ENCODE results near the gene CCRL2.

Gene CCRL2

DNA sequence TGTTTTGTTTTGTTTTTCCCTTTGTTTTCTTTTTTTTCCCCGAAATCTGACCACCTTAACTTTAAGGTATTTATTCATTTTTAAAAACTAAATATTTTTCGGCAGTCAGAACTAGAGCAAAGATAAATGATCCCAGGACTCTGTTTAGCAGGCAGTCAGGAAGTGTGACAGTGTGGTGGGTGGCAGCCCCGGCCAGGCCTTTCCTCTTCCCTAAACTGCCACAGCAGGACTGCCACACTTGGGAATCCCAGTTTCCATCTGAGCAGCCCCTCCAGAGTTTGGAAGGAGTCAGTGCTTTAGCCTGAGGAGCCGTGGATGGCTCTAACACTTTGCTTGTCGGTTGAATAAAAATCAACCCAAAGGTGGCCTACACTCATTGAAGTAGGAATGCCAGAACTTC is 6.9 kb downstream of the CCRL2 start:
- TF ChIP-seq, protein P1, sequence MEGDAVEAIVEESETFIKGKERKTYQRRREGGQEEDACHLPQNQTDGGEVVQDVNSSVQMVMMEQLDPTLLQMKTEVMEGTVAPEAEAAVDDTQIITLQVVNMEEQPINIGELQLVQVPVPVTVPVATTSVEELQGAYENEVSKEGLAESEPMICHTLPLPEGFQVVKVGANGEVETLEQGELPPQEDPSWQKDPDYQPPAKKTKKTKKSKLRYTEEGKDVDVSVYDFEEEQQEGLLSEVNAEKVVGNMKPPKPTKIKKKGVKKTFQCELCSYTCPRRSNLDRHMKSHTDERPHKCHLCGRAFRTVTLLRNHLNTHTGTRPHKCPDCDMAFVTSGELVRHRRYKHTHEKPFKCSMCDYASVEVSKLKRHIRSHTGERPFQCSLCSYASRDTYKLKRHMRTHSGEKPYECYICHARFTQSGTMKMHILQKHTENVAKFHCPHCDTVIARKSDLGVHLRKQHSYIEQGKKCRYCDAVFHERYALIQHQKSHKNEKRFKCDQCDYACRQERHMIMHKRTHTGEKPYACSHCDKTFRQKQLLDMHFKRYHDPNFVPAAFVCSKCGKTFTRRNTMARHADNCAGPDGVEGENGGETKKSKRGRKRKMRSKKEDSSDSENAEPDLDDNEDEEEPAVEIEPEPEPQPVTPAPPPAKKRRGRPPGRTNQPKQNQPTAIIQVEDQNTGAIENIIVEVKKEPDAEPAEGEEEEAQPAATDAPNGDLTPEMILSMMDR (IDR thresholded peaks at IDR 0.05; ENCODE audit: low read depth, low read length, missing control alignments) = no peak
- no peak for DNase-seq (ENCODE audit: extremely low read depth, low read depth)
- no peak overlapping the region for H3K4me3 ChIP-seq (replicated peaks; ENCODE audit: low read depth, low read length)

DNA sequence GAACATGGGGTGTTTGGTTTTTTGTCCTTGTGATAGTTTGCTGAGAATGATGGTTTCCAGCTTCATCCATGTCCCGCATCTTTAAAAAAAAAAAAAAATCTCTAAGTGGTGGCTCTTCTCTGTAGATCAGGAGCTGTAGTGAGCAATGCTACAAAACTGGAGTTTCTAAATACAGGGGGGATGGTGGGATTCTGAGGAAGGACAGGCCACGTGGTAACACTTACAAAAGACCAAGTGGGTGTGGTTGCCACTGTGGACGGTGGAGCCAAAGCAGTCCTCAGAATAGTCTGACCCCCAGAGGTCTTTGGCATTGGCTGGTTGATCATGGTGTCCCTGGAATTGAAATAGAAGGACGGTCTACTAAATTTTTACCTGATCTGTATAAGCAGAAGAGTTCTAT is 7.7 kb downstream of the CCRL2 start:
- TF ChIP-seq, protein P1 (IDR thresholded peaks at IDR 0.05; ENCODE audit: low read depth, low read length, missing control alignments) = no peak
- no peak overlapping the region for H3K4me3 ChIP-seq (replicated peaks; ENCODE audit: low read depth, low read length)

DNA sequence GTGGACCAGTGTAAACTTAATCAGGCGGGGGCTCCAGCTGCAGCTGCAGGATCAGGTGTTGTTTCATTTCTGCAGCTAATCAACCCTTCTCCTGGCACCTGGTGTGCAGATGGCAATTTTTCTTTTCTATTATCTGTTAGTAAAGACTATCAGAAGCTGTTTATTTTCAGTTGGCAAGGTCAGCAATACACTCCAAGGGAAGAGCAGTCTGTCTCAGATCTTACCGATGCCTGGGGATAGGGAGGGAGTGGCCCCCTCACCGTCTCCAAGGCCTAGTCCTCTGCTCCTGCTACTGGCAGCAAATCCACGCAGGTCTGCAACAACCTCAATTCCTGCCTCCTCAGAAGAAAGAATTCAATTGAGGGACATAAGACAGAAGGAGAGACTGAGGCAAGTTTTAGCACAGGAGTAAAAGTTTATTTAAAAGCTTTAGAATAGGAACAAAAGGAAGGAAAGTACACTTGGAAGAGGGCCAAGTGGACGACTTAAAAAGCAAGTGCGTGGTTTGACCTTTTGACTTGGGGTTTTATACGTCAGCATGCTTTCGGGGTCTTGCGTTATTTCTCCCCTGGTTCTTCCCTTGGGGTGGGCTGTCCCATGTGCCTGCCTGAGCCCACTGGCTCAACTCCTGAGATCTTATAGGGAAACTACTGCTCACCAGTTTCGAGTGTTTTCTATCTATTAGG is 9.2 kb downstream of the CCRL2 start:
- TF ChIP-seq, protein P1 (IDR thresholded peaks at IDR 0.05; ENCODE audit: low read depth, low read length, missing control alignments) = no peak
- DNase-seq (ENCODE audit: extremely low read depth, low read depth) = no peak
- H3K4me3 ChIP-seq (replicated peaks; ENCODE audit: low read depth, low read length) = no peak overlapping the region

More for the DNA sequence above, 7.7 kb downstream of the CCRL2 start:
- DNase-seq (ENCODE audit: extremely low read depth, low read depth) = no peak

DNA sequence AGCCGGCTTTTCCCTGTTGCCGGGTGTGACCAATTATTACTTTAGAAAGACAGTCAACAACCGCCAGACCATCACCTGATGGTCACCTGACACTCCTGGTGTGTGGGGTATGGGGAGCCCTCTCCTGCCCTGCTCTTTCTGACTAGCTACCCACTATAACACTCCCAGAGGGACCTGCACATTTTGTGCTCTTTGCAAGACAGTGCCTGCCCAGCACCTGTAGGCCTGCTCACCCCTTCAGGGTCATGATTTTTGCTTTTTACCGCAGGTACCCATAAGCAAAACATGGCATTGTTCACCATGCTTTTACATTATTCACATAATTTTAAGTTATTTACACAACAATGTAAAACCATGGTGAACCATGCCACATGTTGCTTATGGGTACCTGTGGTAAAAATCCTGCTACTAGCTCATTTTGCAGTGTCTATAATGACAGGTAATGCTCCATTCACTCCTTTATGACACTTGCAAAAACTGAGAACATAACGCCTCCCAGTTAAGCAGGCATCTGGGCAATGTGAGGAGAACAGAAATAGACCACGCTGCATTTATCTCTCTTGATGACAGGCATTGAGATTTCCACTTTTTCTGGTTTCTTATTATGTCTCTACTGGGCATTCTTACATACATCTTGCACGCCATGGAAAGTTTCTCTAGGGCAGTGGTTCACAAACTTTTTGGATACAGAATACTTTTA is 9.9 kb downstream of the CCRL2 start:
- TF ChIP-seq, protein P1 (IDR thresholded peaks at IDR 0.05; ENCODE audit: low read depth, low read length, missing control alignments) = no peak
- DNase-seq (ENCODE audit: extremely low read depth, low read depth) = no peak
- H3K4me3 ChIP-seq (replicated peaks; ENCODE audit: low read depth, low read length) = no peak overlapping the region

DNA sequence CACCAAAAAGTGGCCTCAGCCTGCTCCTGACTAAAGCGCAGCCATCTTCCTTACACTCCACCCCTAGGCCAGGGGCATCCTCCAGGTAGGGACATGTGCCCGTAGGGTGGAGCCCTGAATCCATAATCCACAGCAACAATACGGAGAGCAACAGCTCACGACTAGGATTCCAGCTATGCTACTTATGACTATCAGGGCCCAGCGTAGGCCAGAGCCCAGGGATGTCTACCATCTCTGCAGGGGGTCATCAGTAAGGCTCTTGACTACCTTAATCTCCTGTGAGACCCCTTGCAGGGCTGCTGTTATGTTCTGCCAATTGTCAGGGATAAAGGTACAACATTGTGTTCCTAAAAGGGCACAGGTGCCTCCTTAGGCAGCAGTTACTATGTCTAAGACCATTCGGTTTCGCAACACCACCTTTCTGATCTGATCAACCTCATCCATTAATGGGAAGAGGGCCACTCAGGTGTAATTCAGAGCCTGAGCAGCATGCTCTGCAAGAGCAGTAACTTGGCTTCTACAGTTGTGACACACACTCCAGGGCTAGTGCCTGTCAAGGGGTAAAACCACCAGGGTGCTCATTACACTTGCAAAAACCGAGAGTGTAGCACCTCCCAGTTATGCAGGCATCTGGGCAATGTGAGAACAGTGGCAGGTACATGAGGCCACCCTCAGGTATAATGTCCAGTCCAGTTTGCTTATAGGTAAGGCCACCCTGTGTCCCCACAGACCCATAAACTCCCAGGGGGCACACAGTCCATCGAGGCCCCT is 11.0 kb downstream of the CCRL2 start:
- DNase-seq (ENCODE audit: extremely low read depth, low read depth) = no peak
- TF ChIP-seq, protein P1 (IDR thresholded peaks at IDR 0.05; ENCODE audit: low read depth, low read length, missing control alignments) = no peak
- no peak overlapping the region for H3K4me3 ChIP-seq (replicated peaks; ENCODE audit: low read depth, low read length)

DNA sequence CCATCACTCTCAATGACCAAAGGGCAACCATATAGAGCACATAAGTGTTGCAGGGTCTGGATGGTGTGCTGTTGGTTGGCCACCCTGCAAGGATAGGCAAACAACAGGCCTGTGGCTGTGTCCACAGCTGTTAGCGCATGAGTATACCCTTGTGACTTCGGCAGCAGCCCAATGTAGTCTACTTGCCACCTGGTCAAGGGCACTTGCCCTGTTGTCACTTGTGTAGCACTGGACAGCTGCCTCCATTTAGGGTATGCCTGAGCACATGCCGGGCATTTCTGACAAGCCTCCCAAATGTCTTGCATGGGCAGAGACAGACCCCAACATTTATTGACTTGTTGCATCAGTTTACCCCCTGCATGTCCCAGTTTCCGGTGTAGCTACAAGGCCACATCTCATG is 12.8 kb downstream of the CCRL2 start:
- no peak for DNase-seq (ENCODE audit: extremely low read depth, low read depth)
- no peak overlapping the region for H3K4me3 ChIP-seq (replicated peaks; ENCODE audit: low read depth, low read length)
- TF ChIP-seq, protein P1 (IDR thresholded peaks at IDR 0.05; ENCODE audit: low read depth, low read length, missing control alignments) = no peak
